DND-41 (cell line): ENCODE results near the gene CFAP43.

Source experiments
- CTCF ChIP-seq: IDR thresholded peaks from 2 replicates; pipeline ENCODE4 v1.5.1; 2012; ENCODE audit warnings: borderline replicate concordance, low read length, moderate library complexity, mild to moderate bottlenecking; ENCODE audit not compliant: poor library complexity, severe bottlenecking; ENCODE audit errors: extremely low read depth
- EZH2 ChIP-seq: IDR thresholded peaks from 3 replicates; pipeline ENCODE4 v1.6.1; 2012; ENCODE audit warnings: borderline replicate concordance, low read depth, mild to moderate bottlenecking, moderate library complexity, low read length, inconsistent platforms; ENCODE audit not compliant: severe bottlenecking

- TF ChIP-seq CTCF: no peak
- TF ChIP-seq EZH2: no peak
These were observed 24.3 kb upstream of the CFAP43 start for GRCh38 chr10:104256335-104256961.
